ENCODE data around the gene NDUFS8. TPM values are rescaled to one million over a fixed set of nuclear protein-coding genes. Genes with fewer than 3 reads are reported as not detected.

The NDUFS8 gene
- polyA plus RNA-seq, 1 donor: 68.5 TPM

DNA sequence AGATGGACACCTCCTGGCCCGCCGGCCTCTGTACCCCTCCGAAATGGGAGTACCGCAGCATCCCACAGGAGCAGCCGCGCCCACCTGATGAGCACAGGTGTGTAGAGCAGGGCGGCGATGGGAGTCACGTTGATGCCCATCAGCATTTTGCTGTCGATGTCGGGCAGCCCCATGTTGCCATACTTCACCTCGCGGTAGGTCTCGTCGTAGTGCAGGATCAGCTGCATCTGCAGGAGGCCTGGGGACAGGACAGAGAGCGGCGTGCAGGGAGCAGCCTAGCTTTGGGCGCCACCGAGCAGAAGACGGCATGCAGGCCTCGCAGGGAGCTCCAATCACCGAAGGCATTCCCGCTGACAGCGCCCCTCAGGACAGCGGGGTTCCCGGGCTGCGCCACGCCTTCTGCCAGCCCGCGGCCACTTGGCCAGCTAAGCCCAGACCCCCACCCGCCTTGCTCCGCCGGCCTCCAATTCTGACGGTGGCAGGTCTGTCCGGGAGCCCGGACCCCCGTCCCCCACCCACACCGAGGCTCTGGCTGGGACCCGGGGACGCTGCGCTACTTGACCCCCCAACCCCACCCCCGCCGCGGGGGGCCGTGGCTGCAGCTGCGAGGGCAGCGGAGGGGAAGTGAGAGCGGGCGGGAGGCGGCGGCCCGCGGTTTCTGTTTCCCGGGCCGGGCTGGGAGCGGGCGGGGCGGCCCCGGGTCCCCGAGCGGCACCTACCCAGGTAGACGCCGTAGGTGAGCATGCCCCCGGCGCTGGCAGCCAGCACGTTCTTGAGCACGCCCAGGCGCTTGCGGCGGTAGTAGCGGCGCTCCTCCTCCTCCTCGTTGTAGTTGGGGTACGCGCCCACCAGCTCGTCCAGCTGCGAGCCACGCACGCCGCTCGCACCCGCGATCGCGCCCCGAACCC, 27.3 kb upstream of the NDUFS8 start:
- DNase-seq (ENCODE audit: low read depth): no peak

DNA sequence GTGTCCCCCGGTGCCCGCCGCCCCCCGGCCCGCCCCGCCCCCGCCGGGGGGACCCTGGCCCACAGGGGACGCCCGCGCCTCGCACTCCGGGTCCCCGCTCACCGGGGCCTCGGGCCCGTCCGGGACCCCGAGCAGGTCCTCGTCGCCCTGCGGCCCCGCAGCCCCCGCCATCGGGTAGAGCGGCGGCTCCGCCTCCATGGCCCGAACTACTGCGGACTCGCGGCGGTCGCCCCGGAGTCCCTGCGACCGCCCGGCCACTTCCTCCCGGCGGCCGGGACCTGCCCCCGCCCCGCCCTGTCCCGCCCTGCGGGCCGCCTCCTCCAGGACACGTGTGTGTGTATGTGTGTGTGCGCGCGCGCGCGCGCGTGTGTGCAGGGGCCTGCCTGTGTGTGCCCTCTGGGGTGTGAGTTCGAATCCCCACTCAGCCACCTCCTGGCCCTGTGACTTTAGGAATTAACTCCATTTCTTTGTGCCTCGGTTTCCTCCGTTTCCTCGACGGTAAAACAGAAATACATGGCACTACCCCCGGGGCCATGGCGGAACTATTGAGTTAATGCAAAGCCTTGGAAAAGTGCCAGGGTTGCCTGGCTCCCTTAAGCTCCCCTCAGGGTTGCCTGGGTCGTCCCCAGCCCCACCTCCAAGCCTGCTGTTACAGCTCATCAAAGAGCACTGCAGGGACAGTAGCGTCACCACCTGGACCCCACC, 26.5 kb upstream of the NDUFS8 start, which contains the start of gene UNC93B1:
Gene UNC93B1 (minus strand): TSS at position 252 of the 705 bp plus-strand sequence. CDS start 54 bp downstream, at position 198.
- no peak for DNase-seq (ENCODE audit: low read depth)

DNA sequence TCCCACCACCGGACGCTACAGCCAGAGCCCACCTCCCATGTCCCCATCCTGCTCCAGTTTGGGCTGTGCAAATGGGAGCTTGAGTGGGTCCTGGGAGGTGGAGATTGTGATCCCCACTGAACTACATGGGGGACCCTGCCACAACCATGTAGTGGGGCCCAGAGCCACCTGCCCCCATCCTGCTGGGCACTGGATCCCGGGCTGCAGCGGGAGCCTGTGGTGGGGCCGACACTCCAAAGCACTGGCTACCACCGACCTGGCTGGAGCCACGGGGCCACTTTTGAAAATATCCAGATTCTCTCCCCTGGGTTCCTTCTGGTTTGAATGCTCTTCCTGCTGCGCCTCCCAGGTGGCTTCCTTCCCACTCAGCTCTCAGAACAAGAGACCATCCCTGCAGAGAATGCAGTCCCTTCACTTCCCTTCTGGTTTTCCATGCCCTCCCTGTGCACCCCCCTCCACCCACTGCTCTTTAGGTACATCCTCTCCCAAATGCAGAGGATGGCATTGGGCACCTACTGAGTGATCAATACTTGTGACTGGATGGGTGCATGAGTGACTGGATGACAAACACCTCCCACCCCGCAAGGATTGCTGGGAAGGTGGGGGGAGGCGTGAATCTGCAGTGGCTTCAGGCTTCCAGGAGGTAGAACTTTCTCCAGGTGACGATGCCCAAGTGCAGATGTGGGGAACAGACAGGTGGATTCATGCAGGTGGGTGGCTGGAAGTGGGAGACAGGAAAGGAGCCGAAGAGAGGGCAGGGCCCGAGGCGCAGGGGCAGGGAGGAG, 25.7 kb upstream of the NDUFS8 start:
- DNase-seq (ENCODE audit: low read depth): no peak

DNA sequence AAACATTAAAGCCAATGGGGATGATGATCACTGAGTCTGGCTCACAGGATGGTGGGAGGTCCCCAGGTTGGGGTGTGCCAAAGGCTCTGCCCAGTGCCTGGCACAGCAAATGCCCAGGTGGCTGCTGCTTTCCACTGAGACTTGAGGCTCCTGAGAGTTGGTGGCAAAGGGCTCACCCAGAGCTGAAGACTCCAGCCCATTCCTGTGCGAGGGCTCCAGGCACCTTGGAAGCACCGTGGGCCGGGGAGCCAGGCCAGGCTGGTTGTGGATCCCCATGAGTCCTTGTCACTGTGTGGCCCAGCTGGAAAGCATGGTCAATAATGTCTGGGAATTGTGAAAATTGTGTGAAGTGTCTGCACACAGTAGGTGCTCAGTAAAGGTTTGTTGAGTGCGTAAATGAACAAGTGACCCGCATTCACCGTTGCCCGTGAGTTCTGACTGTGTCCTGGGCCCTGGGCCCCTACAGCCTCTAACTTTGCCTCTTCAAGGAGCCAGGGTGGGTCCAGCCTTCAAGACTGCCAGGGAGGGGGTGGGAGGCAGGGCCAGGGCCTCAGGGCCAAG, 23.8 kb upstream of the NDUFS8 start:
- no peak for DNase-seq (ENCODE audit: low read depth)

DNA sequence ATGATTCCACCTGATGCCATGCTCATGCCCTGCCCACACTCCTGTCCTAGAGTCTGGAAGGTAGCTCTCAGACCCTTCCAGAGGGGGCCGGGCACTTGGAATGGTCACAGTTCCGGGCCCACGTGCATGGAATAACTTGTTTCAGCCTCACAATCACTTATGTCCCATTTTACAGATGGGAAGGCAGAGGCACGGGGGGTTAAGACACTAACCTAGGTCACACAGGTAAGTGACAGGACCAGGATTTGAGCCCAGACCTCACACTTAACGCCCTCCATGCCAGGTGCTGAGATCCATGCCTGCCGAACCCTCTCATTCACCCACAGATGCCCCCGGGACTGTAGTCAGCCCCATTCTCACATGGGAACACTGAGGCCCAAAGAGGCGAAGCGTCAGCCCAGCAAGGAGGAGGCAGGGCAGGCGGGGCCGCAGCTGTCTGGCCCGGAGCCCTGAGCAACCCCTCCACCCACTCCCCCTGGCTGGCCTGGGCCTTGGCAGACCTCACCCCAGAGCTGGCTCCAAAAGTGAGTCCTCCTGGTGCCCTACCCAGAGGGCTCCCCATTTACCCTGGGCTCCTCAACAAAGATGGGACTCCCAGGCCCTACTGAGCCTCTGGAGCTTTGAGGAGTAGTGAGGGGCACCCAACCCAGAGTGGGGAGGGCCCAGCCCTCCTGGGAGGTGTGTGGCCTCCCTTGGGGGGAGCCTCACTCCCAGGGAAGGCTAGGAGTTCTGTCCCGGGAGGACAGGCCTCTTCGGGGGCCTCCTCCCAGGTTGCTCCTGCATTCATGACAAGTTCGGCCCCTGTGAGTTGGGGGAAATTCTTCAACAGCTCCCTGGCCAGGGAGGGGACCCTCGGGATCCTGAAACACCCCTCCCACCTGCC, 22.7 kb upstream of the NDUFS8 start:
- no peak for DNase-seq (ENCODE audit: low read depth)

DNA sequence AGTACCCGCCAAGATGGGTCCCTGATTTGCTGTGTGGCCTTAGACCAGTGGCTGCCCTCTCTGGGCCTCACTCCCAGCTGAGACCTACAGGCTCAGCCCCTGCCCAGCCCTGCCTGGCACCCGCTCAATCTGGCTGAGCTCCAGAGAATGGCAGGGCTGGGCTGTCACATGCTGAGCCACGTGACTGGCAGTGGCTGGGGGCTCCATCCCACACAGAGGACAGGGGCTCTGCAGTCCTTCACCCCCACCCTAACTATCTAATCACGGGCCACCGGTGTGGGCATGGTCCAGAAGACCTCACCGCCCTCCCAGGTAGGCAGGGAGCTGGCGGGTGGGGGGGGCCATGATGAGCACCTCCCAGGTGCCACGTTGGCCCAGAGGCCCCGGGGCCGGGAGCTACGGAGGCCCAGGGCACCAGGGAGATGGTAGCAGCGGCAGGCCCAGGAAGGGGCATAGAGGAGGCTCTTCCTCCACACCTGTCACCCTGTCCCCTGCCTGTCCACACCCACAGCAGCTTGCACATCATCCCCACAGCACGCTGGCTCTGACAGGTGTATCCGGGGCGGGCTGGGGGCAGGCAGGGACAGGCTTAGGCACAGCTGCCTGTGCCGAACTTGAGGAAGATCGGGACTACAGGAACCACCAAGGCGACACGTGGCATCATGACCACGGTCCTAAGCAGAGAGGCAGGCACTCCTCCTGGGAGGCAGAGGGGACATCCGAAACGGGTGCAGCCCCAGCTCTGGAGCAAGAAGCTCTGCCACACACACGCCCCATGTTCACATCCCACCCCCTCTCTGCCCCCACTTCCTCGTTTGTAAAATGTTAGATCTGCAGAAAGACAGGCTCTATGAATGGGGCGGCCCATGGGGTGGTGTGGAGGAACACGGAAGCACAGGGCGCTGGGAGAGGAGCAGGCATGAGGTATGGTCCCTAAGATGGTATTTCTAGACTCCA, 21.8 kb upstream of the NDUFS8 start:
- no peak for DNase-seq (ENCODE audit: low read depth)

DNA sequence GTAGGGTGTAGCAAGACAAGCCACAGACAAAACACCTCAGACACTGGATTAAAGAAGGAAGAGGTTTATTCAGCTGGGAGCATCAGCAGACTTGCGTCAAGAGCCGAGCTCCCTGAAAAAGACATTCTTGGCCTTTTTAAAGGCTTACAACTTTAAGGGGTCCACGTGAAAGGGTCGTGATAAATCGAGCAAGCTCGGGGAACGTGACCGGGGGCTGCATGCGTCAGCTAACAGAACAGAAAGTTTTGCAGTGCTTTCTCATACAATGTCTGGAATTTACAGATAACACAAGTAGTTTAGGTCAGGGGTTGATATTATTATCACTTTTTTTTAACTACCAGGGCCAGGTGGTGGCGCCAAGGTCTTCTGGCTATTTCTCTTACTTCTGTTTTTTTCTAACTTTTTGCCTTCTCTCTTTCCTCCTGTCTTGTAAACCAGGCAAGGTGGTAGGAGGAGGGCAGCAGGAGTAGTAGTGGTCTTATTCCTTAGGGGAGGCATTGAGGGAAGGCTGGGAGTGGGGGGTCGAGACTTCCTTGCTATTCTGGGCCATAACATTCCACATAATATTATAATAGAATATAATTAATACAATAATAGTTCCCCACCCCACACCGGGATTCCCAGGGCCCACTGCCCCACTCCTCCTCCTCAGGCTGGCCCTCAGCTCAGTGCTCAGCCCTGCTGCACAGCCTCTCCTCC, 20.9 kb upstream of the NDUFS8 start:
- no peak for DNase-seq (ENCODE audit: low read depth)

DNA sequence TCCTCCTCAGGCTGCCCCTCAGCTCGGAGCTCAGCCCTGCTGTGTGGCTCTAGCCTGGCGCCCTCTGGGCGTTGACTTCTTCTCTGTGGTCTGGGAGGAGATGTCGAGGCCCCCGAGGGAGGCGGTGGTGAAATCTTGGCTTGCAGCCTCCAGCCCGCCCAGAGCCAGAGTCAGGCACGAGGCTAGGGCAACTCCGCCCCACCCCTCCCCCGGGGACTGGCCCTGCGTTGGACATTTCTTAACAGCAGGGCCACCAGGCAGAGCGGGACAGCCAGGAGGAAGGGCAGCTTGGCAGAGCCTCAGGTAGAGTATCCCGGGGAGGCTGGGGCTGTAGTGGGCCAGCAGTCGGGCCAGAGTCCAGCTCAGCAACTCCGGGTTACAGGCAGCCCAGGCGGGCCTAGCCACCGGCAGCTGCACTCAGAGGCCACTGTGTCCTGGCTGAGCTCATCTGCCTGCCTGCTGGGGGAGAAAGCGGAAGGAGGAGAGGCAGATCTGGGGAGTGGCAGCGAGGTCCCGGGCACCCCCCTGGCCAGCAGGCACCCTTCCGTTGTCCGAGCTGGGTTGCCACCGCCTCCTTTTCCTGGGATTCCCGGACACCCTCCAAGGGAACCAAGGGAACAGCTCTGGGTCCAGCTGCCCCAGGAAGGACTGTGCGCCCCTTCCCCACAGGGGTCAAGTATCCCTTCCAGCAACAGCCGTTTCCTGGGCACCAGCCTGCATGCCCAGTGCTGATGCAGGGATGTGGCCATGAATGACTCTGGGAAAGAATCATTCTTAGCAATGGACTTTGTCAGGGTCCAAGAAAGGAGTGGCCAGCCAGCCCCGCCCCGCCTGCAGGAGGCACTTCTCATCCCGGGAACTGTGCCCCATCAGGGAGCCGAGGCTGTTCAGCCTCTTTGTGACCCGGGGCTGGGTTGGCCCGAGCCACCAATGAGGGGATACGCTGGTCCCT, 20.1 kb upstream of the NDUFS8 start, which contains the start of gene ALDH3B1:
Gene ALDH3B1 (plus strand): TSS at position 238 of the 952 bp plus-strand sequence. CDS start 4,971 bp downstream, outside the sequence.
- no peak for DNase-seq (ENCODE audit: low read depth)

DNA sequence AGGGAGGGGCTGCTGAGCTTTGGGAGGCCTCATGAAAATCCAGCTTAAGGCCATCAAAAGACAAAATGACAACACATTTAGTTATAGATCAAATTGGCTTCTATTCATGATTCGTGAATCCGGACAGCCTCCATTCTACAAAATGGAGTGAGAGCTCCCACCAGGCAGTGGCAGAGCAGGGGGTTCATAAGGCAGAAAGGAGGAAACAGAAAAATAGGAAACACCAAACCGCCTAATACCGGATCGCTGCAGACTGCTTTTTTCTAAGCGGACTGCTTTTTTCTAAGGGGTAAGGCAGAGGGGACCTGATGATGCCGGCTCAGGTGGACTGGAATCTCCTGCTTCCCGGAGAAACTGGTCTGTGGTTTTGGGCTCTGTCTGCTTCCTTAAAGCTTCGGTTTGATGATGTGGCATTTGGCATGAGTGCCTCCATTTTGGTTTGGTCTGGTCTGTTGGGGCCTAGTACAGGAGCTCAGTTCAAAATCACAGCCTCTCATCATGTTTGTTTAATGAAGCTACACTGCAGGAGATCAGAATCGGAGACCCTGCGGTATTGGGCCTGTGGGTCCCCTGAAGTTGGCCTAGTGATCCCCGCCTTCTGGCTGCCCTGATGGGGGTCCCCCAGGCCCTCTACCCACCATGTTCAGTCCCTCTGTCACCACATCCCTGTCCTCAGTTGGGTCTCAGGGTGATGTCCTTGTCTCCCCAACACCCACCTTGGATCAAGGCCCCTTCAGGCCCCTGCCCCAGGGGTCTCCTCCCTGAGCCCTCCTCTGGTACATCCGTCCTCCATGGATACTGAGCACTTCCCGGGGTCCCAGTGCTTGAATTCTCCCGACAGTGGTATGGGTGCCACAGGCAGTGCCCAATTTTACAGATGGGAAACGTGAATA, 19.2 kb upstream of the NDUFS8 start:
- no peak for DNase-seq (ENCODE audit: low read depth)

DNA sequence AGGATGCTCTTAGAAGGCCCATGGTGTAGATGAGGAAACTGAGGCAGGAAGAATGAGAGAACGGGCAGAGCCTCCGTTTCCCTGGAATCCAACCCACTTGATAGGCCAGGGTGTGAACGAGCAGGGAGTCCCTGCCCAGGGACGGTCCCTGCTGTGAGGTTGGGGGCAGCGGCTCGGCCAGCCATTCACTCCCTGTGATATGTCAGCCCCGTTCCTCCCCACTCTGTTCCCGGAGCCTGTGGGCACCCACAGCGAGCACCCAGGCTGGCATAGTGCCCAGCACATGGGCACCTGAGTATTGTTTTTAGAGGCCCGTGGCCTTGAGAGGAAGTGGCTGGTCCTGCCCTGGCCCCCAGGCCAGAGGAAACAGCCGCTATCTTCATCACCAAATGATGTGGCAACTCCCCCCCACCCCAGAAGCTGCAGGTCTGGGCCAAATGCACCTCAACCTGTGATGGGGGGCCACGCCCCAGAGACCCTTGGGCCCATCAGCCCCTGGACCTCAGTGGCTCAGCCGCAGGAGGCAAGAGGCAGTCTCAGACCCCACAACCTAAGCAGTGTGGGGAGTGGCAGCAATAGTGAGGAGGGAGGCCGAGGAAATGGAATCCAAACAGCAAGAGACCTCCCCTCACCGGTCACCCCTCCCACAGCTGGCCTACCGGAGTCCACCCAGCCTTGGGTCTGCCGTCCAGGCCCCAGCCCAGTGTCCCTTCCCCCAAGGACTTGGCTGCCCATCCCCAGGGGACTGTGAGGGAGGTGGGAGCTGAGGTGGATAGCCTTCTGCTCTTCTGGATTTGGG, 18.2 kb upstream of the NDUFS8 start:
- no peak for DNase-seq (ENCODE audit: low read depth)

DNA sequence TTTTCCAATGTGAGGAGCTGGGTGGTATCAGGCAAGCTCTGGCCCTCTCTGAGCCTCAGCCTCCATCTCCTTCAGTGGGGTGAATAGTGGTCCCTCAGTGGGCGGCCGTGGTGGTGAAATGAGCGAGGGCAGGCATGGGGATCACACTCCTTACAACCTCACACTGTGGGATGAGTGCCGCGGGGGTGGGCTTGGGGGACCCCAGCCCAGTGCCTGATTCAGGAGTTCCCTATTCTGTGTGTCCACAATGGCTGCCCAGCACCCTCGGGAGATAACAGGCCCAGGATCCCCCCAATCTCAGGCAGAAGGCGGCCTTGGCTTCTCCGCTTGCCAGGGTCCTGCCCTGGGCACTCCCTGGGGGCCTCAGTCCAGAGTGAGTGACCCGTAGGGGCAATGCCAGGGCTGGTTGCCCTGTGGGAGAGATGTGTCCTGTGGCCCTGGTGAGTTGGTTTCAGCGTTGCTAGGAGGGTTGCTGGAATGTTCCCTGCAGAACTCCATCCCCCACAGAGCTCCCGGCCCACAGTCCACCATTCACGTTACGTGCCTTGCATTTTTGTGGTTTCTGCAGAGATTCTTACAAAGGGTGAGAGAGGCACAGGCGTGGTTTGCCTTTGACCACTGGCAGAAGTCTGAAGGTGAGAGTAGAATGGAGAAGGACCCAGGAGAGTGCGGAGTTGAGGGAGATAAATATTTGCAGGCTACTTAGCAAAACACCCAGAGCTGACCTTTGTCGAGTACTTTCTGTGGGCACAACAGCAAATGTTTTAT, 17.5 kb upstream of the NDUFS8 start:
- no peak for DNase-seq (ENCODE audit: low read depth)

DNA sequence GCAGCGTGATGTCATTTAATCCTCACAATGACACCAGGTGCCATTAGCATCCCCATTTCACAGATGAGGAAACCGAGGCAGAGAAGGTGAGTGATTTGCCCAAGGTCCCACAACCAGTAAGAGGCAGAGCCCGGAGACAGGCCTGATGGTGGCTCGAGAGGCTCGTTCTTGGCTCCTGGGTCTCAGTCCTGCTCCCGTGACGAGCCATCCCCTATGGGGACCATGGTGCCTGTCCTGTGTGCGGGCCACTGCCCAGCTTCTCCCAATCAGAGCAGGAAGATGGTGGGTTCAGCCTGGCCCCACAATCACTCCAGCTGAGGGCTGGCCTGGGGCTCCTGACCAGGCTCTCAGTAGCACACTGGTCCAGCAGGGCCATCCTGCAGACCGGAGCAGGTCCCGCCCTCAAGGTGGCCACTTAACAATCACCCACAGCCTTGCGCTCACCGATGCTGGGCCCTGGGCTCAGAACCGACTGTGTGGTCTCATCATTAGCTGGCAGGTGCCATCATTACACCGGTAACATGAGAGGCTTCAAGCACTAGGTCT, 16.8 kb upstream of the NDUFS8 start:
- DNase-seq (ENCODE audit: low read depth): no peak

DNA sequence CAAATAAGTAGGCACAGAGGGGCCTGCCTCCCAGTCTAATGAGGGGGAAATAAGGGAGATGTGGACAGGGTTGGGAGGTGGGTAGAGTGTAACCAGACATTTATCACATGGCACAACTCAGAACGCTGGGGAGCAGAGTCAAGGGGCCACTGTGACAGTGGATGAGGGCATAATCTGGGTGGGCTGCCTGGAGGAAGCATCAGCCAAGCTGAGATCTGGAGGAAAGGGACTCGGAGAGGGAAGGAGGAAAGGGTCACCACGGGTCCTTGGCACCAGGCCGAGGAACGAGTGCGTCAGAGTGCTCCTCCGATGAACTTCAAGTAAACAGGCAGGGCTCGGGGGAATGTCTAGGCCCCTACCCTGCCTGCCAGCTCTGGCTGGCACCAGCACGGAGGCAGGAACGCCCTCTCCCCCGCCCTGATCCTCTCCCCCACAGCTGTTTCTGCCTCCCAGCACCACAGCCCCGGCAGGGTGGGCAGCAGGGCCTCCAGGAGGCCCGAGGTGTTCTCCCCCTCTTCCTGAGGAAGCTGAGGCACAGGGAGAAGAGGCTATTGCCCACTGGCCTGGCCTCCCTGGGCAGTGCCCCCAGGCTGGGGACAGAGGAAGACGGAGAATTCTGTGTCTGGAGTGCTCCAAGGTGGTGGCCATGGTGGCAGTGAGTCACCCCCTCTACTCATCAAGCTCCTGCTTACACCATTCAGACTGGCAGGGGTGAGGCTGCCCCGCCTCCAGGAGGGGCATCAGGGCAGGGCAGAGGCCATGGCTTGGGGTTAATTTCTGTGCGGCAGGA, 16.1 kb upstream of the NDUFS8 start:
- DNase-seq (ENCODE audit: low read depth): no peak

DNA sequence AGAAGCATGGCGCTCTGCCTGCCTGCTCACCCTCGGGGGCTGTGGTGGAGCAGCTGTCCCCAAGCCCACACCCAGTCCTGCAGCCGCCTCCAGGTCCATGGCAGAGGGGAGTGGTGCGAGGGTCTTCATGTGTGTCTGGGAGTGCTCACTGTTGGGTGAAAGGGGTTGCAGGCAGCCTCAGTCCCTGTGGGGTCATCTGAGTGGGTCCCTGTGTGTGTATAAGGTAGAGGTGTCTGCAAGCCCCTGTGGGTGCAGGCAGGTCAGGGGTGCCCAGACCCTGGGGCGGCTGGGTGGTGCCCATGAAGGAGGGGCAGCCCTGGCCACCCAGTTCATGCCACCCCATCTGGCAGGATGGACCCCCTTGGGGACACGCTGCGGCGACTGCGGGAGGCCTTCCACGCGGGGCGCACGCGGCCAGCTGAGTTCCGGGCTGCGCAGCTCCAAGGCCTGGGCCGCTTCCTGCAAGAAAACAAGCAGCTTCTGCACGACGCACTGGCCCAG, 15.5 kb upstream of the NDUFS8 start:
- no peak for DNase-seq (ENCODE audit: low read depth)

Measured in forelimb muscle (tissue), 1 donor.